T47D (cell line): ENCODE measurements around the gene CDK16.

ENCODE experiments used
- DNase-seq, 2 experiments: peaks; one replicate each; pipeline versions ENCODE4 v3.0.0 to v3.0.0-alpha.2; 2011 to 2012; ENCODE audit warnings: low read depth in 1 of 2, low spot score in 1 of 2
- JUND ChIP-seq: IDR thresholded peaks from 2 replicates; pipeline ENCODE4 v1.6.1; 2012; ENCODE audit warnings: low read depth
- in situ Hi-C: cut with HindIII; loops from 2 replicates; pipeline ENCODE4 v1.10.0; 2016; ENCODE audit warnings: low sequenced_read_pairs, low pct_unique_long_range_greater_than_20kb

CDK16 gene

DNA sequence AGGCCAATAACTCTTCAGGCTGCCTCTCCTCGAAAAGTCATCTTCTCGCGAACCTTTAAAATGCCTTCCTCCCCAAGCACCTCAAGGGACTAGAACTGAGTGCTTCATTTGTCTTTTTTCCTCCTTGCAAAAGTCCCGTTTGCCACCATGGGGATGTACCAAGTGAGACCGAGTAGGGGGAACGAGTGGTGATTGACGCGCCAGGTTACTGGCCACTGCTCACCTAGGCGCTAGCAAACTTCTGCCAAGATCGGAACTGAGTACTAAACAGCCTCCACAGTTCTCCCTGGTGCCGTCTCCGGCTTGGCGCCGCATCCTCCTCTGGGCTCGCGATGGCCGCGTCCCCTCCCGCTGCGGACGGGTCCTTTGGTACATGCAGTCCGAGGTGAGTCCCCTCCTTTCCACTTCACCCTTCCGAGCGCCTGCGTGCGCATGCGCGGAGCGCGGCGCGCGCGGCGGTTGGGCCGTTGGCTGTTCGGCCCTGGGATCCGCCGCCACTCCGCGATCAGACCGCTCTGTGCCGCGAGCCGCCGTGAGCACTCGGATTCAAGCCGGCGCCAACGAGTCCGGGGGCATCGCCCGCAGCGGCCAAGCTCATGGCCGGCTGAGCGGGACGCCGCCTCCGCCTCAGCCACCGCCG, at the start of gene CDK16:
Gene CDK16, plus strand, starts transcription at position 402 of the 640 bp plus-strand sequence. CDS start 4,877 bp downstream, outside the sequence.
- DNase-seq, result peak; percentile 79 to 90
- in situ Hi-C loops, result no loop called here
- no peak for TF ChIP-seq JUND

DNA sequence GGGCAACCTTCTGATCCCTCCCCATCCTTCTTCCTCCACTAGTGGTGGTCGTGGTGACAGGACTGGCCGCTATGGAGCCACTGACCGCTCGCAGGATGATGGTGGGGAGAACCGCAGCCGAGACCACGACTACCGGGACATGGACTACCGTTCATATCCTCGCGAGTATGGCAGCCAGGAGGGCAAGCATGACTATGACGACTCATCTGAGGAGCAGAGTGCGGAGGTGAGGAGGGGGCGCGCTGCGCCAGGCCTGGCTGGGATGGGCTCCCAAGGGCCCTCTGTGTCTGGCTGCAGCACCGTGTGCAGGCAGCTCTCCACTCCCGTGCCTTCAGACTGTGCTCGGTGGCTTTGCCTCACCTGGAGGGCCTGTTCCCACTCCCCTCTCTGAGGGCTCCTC, 49.2 kb upstream of the CDK16 start:
- no peak for TF ChIP-seq JUND
- in situ Hi-C loops, result no loop called here
- no peak for DNase-seq

- in situ Hi-C loops, result no loop called here
Observed at GRCh38 chrX:47169726-47170515, 48.6 kb upstream of the CDK16 start.

DNA sequence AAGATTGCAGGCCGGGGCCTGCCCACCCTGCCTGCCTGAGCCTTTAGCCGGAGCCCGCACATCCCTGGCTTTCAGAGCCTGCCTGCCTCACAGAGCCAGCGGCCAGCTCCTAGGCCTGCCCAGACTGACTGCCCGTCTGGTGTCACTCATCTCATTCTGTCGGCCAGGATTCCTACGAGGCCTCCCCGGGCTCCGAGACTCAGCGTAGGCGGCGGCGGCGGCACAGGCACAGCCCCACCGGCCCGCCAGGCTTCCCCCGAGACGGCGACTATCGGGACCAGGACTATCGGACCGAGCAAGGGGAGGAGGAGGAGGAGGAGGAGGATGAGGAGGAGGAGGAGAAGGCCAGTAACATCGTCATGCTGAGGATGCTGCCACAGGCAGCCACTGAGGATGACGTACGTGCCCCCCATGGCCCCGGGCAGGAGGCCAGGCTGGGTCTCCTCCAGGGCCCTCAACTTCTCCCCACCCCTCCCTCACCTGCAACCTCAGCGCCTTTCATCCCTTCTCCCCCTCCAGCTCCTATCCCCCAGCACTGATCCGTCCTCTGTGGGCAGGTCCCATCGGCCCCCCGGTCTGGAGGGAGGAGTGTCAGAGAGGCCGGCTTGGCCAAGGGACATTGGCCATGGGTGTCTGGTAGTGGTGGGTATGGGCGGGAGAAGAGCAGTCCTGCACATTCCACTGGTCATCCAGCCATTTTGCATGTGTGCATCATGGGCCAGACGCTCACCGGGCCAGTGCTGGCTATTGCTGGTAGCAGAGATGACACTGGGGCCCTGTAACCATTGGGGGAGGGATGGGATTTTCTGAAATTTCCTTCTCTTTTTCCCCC, 47.4 kb upstream of the CDK16 start:
- no peak for TF ChIP-seq JUND
- no peak for DNase-seq
- in situ Hi-C loops, result no loop called here

More at GRCh38 chrX:47169726-47170515, 48.6 kb upstream of the CDK16 start:
- no peak for DNase-seq
- no peak for TF ChIP-seq JUND

DNA sequence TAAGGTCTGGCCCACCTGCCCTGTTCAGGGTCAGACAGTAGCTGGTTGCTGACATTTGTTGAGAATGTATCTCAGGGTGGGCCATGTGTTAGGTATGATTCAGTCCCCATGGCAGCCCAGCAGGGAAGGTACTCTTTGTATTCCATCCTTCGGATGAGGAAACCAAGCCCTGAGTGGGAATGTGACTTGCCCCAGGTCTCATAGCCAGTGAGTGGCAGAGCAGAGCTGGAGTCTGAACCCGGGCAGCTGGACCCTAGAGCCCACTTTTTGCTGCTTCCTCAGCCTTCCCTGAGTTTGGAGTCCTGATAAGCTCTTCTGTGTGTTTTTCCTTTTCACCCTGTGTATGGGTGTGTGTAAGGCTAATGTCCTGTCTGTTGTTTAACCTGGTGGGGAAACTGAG, 46.5 kb upstream of the CDK16 start:
- in situ Hi-C loops, result no loop called here
- DNase-seq, result no peak
- no peak for TF ChIP-seq JUND

GRCh38 chrX:47172549-47172948, 45.9 kb upstream of the CDK16 start:
- no peak for TF ChIP-seq JUND

GRCh38 chrX:47172971-47173792, 45.3 kb upstream of the CDK16 start:
- no peak for DNase-seq
- in situ Hi-C loops, result no loop called here
- no peak for TF ChIP-seq JUND

More at GRCh38 chrX:47172549-47172948, 45.9 kb upstream of the CDK16 start:
- DNase-seq, result no peak
- in situ Hi-C loops, result no loop called here

DNA sequence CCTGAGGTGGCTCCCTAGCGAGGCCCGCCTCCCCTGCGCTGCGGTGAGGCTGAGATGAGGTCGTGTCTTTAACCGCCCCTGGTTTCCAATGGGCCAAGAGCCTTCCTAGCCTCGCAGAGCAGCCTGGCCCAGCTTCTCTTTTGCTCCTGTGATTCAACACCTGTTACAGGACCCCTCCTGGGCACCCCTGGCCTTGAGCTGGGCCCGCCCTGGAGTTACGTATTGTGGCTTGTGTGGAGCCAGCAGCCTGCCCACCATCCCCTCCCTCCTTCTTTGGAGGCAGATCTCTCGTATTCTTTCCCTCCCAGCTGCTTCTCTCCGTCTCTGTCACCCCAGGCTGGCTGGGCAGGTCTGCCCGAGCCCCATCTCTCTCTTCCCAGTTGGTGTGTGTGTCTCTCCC, 44.1 kb upstream of the CDK16 start:
- in situ Hi-C loops, result no loop called here
- no peak for DNase-seq
- no peak for TF ChIP-seq JUND

DNA sequence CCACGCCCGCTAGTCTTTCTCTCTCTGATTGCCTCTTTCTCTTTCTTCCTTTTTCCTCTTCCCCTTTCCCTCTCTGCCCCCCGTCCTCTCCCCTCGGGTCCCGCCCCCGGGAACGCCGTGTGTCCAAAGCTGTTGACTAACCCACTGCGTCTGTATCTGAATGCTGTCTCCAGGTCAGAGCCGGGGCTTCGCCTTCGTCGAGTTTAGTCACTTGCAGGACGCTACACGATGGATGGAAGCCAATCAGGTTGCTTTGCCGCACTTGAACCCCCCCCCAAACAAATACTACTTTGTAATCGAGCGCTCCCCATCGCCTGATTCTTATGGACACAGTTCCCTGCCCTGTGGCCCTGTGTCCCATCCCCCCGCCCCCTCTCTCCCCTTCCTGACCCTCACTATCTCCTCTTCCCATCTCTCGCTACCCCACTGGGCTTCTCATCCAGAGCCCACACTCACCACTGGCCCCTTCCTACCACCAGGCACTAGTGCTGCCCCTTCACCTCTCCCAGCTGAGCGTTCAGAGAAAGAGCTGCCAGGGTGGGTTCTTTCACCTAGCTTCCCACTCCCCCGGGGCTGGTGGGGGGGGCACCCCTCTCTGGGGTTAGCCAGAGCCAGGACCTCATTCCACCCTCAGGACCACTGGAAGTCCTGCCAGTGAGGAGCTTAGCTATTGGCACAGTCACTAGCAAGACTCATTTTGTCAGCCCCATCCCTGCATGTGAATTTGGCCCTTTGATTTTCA, 43.5 kb upstream of the CDK16 start:
- TF ChIP-seq JUND, result no peak
- in situ Hi-C loops, result no loop called here
- no peak for DNase-seq

DNA sequence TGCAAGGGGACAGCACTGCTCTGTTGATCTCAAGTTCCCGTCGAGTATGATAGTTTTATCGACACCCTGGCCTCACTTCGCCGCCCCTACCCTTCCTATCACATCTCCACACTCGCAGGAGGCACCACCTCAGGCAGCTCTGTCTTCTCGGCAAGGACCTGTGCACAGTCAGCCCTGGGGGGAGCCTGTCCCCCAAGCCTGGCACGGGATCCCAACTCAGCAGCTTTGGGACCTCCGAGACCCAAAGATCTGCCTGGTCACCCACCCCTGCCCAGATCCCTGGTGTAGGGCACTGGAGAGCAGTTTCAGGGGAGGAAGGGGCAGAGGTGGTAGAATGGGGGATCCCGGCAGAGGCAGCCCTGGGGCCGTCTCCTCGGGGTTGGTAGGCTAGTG, 42.9 kb upstream of the CDK16 start:
- in situ Hi-C loops, result no loop called here
- TF ChIP-seq JUND, result no peak
- DNase-seq, result no peak

GRCh38 chrX:47176101-47176740, 42.3 kb upstream of the CDK16 start:
- in situ Hi-C loops, result no loop called here
- TF ChIP-seq JUND, result no peak
- DNase-seq, result no peak
